ENCODE data around the gene KSR1.

DNA sequence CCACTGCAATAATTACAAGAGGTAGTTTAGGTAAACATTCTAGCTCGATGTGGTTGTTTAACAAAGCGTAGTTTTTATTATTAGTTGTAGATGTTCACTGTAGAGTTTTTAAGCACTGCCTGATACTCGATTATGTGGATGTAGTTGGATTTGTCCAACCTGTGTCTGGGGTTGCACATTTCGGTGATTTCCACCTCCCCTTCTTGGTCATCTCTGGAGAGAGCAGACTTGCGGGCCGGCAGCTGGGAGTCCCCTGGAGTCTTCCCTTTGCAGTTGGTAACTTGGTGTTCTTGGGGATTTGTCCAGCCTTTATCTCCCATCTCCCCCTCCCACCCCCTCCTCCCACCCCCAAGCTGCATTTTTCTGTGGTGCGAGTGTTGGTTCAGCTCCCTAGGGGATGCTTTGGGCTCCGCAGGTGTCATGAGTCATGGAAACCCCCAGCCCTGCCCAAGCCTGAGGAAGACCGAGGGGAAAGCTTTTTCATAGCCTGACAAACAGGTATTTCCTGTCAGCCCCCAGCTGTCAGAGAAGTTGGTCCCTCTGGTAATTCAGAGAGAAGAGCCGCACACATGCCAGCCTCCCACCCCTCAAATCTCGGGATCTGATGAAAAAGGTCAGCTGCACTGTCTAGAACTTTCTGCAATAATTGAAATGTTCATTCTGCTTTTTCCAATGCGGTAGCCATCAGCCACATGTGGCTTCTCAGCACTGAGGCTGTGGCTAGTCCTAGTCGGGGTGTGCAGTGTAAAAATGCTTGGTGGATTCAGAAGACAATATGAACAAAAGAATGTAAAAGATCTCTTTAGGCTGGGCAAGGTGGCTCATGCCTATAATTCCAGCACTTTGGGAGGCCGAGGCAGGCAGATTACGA is 50.3 kb downstream of the KSR1 start:
- TF ChIP-seq CTCF (IDR thresholded peaks at IDR 0.05) (no peak), ZFX (IDR thresholded peaks at IDR 0.05; ENCODE audit: borderline replicate concordance) (no peak)

All from 22Rv1 (cell line).